Brain microvascular endothelial cell (primary cell): ENCODE results near the gene STAG3.

Experiments
- DNase-seq: peaks from one replicate; pipeline ENCODE4 v3.0.0-alpha.2; 2020
- H3K27ac ChIP-seq: fragments of 250-450 bp; sonication (Bioruptor Pico); 2 replicates; pipeline ENCODE4 v1.5.1; 2020; ENCODE audit warnings: mild to moderate bottlenecking, moderate library complexity
- H3K27me3 ChIP-seq: fragments of 250-450 bp; sonication (Bioruptor Pico); replicated peaks from 2 replicates; pipeline ENCODE4 v1.5.1; 2020; ENCODE audit warnings: mild to moderate bottlenecking
- H3K36me3 ChIP-seq: fragments of 250-450 bp; sonication (Bioruptor Pico); replicated peaks from 2 replicates; pipeline ENCODE4 v1.5.1; 2020; ENCODE audit warnings: mild to moderate bottlenecking
- H3K4me3 ChIP-seq: 2 replicates; pipeline ENCODE4 v1.5.1; 2011; ENCODE audit warnings: low read depth, mild to moderate bottlenecking, control low read depth, low read length, moderate library complexity
- CTCF ChIP-seq: IDR thresholded peaks from 2 replicates; pipeline ENCODE4 v1.5.1; 2011; ENCODE audit warnings: low read depth, mild to moderate bottlenecking, moderate library complexity, low read length, control low read depth, inconsistent platforms; ENCODE audit errors: missing control alignments
- in situ Hi-C: cut with HindIII; loops from 2 replicates; pipeline ENCODE4 v1.10.0; 2017; ENCODE audit warnings: low sequenced_read_pairs, low pct_ligation_motif_present

Gene STAG3

GRCh38 chr7:100158229-100159098, 19.3 kb upstream of the STAG3 start, which contains the start of gene TRAPPC14:
Gene TRAPPC14, minus strand, starts transcription at chr7:100158723. Its CDS starts 224 bp downstream, at chr7:100158499.
- H3K27me3 ChIP-seq = no peaks in the 10 kb centered on the region
- peak within 1 kb of the TSS; percentile 64 for H3K4me3 ChIP-seq
- peak; percentile 81 for DNase-seq
- in situ Hi-C loops = no loop called here
- H3K36me3 ChIP-seq = peaks cover 35% of the 10 kb centered on the region
- no peak for TF ChIP-seq CTCF
- H3K27ac ChIP-seq = peak within 1 kb of the TSS; percentile 39

- H3K27me3 ChIP-seq = no peaks in the 10 kb centered on the region
- peak overlapping the region; percentile 64 for H3K4me3 ChIP-seq
- in situ Hi-C loops = no loop called here
- peaks cover 29% of the 10 kb centered on the region for H3K36me3 ChIP-seq
- no peak overlapping the region for H3K27ac ChIP-seq
- TF ChIP-seq CTCF = peak; percentile 1
- DNase-seq = no peak
These were observed 18.6 kb upstream of the STAG3 start for GRCh38 chr7:100159099-100159623.

- Histone ChIP-seq H3K27me3 (no peaks in the 10 kb centered on the region), H3K36me3 (peaks cover 23% of the 10 kb centered on the region), H3K27ac (no peak overlapping the region), H3K4me3 (no peak overlapping the region)
- no peak for DNase-seq
- TF ChIP-seq CTCF = no peak
- in situ Hi-C loops = no loop called here
These were observed 17.7 kb upstream of the STAG3 start for GRCh38 chr7:100160067-100160466.

- no peak for TF ChIP-seq CTCF
- no peaks in the 10 kb centered on the region for H3K36me3 ChIP-seq
- DNase-seq = no peak
- H3K4me3 ChIP-seq = no peak overlapping the region
- in situ Hi-C loops = no loop called here
- H3K27me3 ChIP-seq = peaks cover 4% of the 10 kb centered on the region
- no peak overlapping the region for H3K27ac ChIP-seq
These were observed 14.6 kb upstream of the STAG3 start for GRCh38 chr7:100163006-100163531.

GRCh38 chr7:100163871-100164270, 13.8 kb upstream of the STAG3 start:
- no peak for DNase-seq
- Histone ChIP-seq H3K4me3 (no peak overlapping the region), H3K36me3 (no peaks in the 10 kb centered on the region), H3K27ac (no peak overlapping the region), H3K27me3 (peaks cover 4% of the 10 kb centered on the region)
- in situ Hi-C loops = no loop called here
- TF ChIP-seq CTCF = no peak
